Lung (tissue), 12 donors: ENCODE measurements around the gene LAMP1. TPM values are rescaled to one million over a fixed set of nuclear protein-coding genes. Genes with fewer than 3 reads are reported as not detected.
"Not testable (repeated sequence)": the region's sequence is repeated elsewhere in the genome, so short reads cannot be mapped to it uniquely, and the experiment has no call there.

Source experiments
- ATAC-seq: fragments of 200-7000 bp; cut with Tn5 transposase; one replicate; pipeline ENCODE4 v1.9.1; 2020; ENCODE audit warnings: moderate number of reproducible peaks; ENCODE audit not compliant: insufficient read depth, low FRiP score
- DNase-seq, 3 donors: peaks; one replicate each; pipeline ENCODE4 v3.0.0-alpha.2; 2013 to 2017
- H3K27ac ChIP-seq, 2 donors: one replicate each; pipeline ENCODE4 v1.5.1; 2013; ENCODE audit warnings: mild to moderate bottlenecking in 2 of 2, moderate library complexity in 2 of 2, control low read depth in 1 of 2, inconsistent platforms in 1 of 2, low read depth in 1 of 2, low read length in 1 of 2
- H3K27me3 ChIP-seq, 3 donors: one replicate each; pipeline ENCODE4 v1.5.1; 2013; ENCODE audit warnings: low read length in 2 of 3; ENCODE audit not compliant: control insufficient read depth in 3 of 3, insufficient read depth in 3 of 3
- H3K36me3 ChIP-seq, 4 donors: one replicate each; pipeline ENCODE4 v1.5.1; 2013; ENCODE audit warnings: low read length in 4 of 4, mild to moderate bottlenecking in 1 of 4, moderate library complexity in 1 of 4; ENCODE audit not compliant: control insufficient read depth in 4 of 4, insufficient read depth in 4 of 4
- H3K4me1 ChIP-seq, 5 donors: one replicate each; pipeline ENCODE4 v1.5.1; 2013; ENCODE audit warnings: low read length in 5 of 5, mild to moderate bottlenecking in 2 of 5, moderate library complexity in 1 of 5; ENCODE audit not compliant: control insufficient read depth in 5 of 5, insufficient read depth in 5 of 5
- H3K4me3 ChIP-seq: one replicate; pipeline ENCODE4 v1.5.1; 2013; ENCODE audit warnings: mild to moderate bottlenecking, control low read depth, moderate library complexity
- H3K9ac ChIP-seq, 2 donors: one replicate each; pipeline ENCODE4 v1.5.1; 2013; ENCODE audit warnings: low read length in 2 of 2, control low read depth in 1 of 2; ENCODE audit not compliant: insufficient read depth in 1 of 2
- H3K9me3 ChIP-seq, 4 donors: one replicate each; pipeline ENCODE4 v1.5.1; 2013; ENCODE audit warnings: low read length in 3 of 4, mild to moderate bottlenecking in 1 of 4, moderate library complexity in 1 of 4; ENCODE audit not compliant: control insufficient read depth in 4 of 4, insufficient read depth in 3 of 4
- WGBS, 2 donors: extraction: QIAGEN DNeasy Blood & Tissue Kit; methylation state at CpG; one replicate each; pipeline ENCODE4 v1.1.7; 2013; 5-methylcytosine and 5-hydroxymethylcytosine counted together
- polyA plus RNA-seq, 2 donors: library from polyadenylated mRNA; stranded (reverse); fragments of 200-250 nt; gene quantifications; one replicate each; pipeline ENCODE4 v1.2.1, GENCODE V29; 2013
- total RNA-seq, 2 donors: library from RNA; depleted of rRNA in 1 of 2; stranded (reverse); fragments of >200 nt in 1 of 2; gene quantifications; one replicate each; pipeline ENCODE4 v1.2.1, GENCODE V29; 2014 to 2021
- TF ChIP-seq, protein P1 (sequence below): IDR thresholded peaks from 2 replicates; pipeline ENCODE4 v1.5.1; 2012; ENCODE audit warnings: mild to moderate bottlenecking; ENCODE audit errors: control extremely low read depth, extremely low read depth
- donor health status: control.
- donor health status: control.
- donor health status: Bipolar disorder and iron deficiency.
- donor health status: healthy.
- donor health status: DM: yes; HTN: yes; CAD: no.

LAMP1 gene
- total and polyA plus RNA-seq, 4 donors, result 76.8 to 320 (median 150) TPM

DNA sequence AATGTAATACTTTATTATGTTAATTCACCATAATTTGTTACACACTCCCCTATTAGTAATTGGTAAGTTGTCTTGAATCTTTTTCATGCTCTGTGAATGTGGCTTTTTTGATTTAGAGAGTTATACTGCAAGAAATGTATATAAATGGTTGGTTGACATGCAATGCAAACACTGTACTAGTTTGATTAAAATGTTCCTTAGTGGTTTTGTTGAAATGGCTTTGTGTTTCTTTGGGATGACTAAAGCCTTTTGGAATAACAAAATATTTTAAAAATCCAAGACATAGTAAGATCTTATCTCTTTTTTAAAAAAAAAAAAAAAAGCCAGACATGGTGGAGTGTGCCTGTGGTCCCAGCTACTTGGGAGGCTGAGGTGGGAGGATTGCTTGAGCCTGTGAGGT lies 10.5 kb downstream of the LAMP1 start:
- Histone ChIP-seq H3K36me3 (peaks cover 9 to 31% (median 18%) of the 10 kb centered on the region in 4 donors), H3K9me3 (no peaks in the 10 kb centered on the region), H3K27ac (no peak overlapping the region), H3K4me3 (no peak overlapping the region), H3K4me1 (peaks cover 0 to 5% (median 0%) of the 10 kb centered on the region in 5 donors), H3K27me3 (no peaks in the 10 kb centered on the region), H3K9ac (no peak overlapping the region)
- ATAC-seq, result no peak
- DNase-seq, result no peak
- TF ChIP-seq, protein P1, sequence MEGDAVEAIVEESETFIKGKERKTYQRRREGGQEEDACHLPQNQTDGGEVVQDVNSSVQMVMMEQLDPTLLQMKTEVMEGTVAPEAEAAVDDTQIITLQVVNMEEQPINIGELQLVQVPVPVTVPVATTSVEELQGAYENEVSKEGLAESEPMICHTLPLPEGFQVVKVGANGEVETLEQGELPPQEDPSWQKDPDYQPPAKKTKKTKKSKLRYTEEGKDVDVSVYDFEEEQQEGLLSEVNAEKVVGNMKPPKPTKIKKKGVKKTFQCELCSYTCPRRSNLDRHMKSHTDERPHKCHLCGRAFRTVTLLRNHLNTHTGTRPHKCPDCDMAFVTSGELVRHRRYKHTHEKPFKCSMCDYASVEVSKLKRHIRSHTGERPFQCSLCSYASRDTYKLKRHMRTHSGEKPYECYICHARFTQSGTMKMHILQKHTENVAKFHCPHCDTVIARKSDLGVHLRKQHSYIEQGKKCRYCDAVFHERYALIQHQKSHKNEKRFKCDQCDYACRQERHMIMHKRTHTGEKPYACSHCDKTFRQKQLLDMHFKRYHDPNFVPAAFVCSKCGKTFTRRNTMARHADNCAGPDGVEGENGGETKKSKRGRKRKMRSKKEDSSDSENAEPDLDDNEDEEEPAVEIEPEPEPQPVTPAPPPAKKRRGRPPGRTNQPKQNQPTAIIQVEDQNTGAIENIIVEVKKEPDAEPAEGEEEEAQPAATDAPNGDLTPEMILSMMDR, result no peak

DNA sequence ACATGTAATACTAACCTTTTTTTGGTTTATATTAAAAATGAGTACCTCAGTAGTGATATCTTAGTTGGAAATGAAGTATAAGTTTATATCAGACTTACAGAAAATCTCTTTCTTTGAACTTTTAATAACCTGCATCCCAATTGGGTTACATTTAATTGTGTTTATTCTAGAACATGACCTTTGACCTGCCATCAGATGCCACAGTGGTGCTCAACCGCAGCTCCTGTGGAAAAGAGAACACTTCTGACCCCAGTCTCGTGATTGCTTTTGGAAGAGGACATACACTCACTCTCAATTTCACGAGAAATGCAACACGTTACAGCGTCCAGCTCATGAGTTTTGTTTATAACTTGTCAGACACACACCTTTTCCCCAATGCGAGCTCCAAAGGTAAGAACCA lies 12.4 kb downstream of the LAMP1 start:
- WGBS, 2 donors, result 93 to 96% methylated on average over 6 of the region's 6 CpGs
- H3K9me3 ChIP-seq, result peaks cover 0 to 2% (median 0%) of the 10 kb centered on the region in 4 donors
- H3K4me1 ChIP-seq, result peaks cover 0 to 6% (median 0%) of the 10 kb centered on the region in 5 donors
- H3K4me3 ChIP-seq, result no peak overlapping the region
- H3K27ac ChIP-seq, result no peak overlapping the region
- H3K36me3 ChIP-seq, result peaks cover 17 to 29% (median 18%) of the 10 kb centered on the region in 4 donors
- H3K9ac ChIP-seq, result no peak overlapping the region
- no peak for DNase-seq
- no peaks in the 10 kb centered on the region for H3K27me3 ChIP-seq
- TF ChIP-seq, protein P1, result no peak
- ATAC-seq, result no peak

DNA sequence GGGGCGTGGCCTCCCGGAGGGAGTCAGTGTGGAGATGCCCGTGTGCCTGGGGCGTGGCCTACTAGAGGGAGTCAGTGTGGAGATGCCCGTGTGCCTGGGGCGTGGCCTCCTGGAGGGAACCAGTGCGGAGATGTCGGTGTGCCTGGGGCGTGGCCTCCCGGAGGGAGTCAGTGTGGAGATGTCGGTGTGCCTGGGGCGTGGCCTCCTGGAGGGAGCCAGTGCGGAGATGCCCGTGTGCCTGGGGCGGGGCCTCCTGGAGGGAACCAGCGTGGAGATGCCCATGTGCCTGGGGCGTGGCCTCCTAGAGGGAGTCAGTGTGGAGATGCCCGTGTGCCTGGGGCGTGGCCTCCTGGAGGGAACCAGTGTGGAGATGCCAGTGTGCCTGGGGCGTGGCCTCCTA lies 17.1 kb downstream of the LAMP1 start:
- not testable (repeated sequence) for H3K9me3 ChIP-seq, H3K4me3 ChIP-seq, DNase-seq, H3K27me3 ChIP-seq, H3K4me1 ChIP-seq, H3K27ac ChIP-seq, H3K9ac ChIP-seq, ATAC-seq
- H3K36me3 ChIP-seq, result peaks cover 16 to 36% (median 18%) of the 10 kb centered on the region in 4 donors
- WGBS, 2 donors, result 96 to 97% methylated on average over 20 of the region's 20 CpGs

DNA sequence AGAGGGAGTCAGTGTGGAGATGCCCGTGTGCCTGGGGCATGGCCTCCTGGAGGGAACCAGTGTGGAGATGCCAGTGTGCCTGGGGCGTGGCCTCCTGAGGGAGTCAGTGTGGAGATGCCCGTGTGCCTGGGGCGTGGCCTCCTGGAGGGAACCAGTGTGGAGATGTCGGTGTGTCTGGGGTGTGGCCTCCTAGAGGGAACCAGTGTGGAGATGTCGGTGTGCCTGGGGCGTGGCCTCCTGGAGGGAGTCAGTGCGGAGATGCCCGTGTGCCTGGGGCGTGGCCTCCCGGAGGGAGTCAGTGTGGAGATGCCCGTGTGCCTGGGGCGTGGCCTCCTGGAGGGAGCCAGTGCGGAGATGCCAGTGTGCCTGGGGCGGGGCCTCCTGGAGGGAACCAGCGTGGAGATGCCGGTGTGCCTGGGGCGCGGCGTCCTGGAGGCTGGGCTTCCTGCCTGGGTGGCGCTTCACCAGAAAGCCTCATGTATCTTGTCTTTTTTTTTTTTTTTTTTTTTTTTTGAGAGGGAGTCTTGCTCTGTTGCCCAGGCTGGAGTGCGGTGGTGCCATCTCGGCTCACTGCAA lies 17.9 kb downstream of the LAMP1 start:
- H3K4me1 ChIP-seq, H3K9ac ChIP-seq, ATAC-seq, H3K27ac ChIP-seq, H3K27me3 ChIP-seq, H3K9me3 ChIP-seq, DNase-seq, H3K4me3 ChIP-seq: not testable (repeated sequence)
- WGBS, 2 donors, result 90 to 91% methylated on average over 23 of the region's 23 CpGs
- H3K36me3 ChIP-seq, result peaks cover 12 to 39% (median 17%) of the 10 kb centered on the region in 4 donors
